ENCODE data around the gene TMEFF1. TPM values are rescaled to one million over a fixed set of nuclear protein-coding genes. Genes with fewer than 3 reads are reported as not detected.

Gene TMEFF1
- total RNA-seq, 1 experiment from 2014 or later = 65.5 TPM

DNA sequence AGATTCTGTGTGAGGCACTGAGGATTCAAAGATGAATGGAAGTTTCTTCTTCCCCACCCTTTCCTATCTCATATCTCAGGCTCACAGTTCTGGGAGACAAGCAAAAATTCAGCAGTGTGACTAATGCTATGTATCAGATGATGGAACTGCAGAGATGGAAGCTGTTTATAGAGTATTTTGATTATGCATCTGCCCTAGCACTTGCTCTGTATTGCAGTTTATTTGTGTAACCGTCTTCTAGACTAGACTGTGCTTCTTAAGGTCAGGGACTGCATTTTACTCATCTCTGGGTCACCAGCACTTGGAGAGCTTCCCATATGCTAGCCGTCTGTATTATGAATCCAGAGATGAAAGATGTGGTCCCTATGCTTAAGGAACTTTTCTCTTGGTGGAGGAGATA, 117.5 kb downstream of the TMEFF1 start:
- no peaks in the 10 kb centered on the region for H3K79me1 ChIP-seq (ENCODE audit: insufficient read depth, low read depth, low read length, poor library complexity, severe bottlenecking)
- H3K4me2 ChIP-seq (ENCODE audit: insufficient read depth, insufficient read length, low read length) = no peak overlapping the region
- Mint-ChIP-seq H3K27ac (peak overlapping the region in 1 of 3 experiments; percentile 13; a peak in 1 of 7 replicates), H3K4me3 (no peak overlapping the region), H3K9me3 (no peaks in the 10 kb centered on the region; a peak in 1 of 5 replicates), H3K27me3 (ENCODE audit: low read depth) (no peaks in the 10 kb centered on the region), H3K36me3 (ENCODE audit: insufficient read depth in 1 of 3, low read depth in 3 of 3) (peaks cover 2 to 16% (median 10%) of the 10 kb centered on the region in 3 experiments; a peak in 6 of 7 replicates), H3K4me1 (peaks cover 8 to 9% of the 10 kb centered on the region in 2 experiments)
- H2BK12ac ChIP-seq (ENCODE audit: insufficient read length, low read depth, low read length) = no peak overlapping the region
- DNase-seq = no peak
- no peak overlapping the region for H3T11ph ChIP-seq (ENCODE audit: low read length)
- H3K4me1 ChIP-seq (ENCODE audit: insufficient read depth, low read length) = 0 out of 2 replicates have a peak, but pooled peaks cover 2% of the 10 kb centered on the region
- no peak overlapping the region for H3K4ac ChIP-seq (ENCODE audit: low read depth, low read length)
- no peaks in the 10 kb centered on the region for H3K27me3 ChIP-seq (ENCODE audit: insufficient read depth, low read length)
- no peak overlapping the region for H3K14ac ChIP-seq (ENCODE audit: insufficient read depth, low read length)
- no peak overlapping the region for H2BK5ac ChIP-seq (ENCODE audit: insufficient read length, low read length)
- no peak overlapping the region for H3K56ac ChIP-seq (ENCODE audit: insufficient read length, low read depth, low read length)
- no peak overlapping the region for H2BK120ac ChIP-seq (ENCODE audit: low read depth, low read length, poor library complexity, severe bottlenecking)
- no CpG with 5 or more reads among the region's 2 CpGs for WGBS (ENCODE audit: extremely low coverage, insufficient read length, low lambda C conversion rate)
- H3K23ac ChIP-seq (ENCODE audit: insufficient read length, low read depth, low read length) = no peak overlapping the region
- H3K18ac ChIP-seq (ENCODE audit: insufficient read length, low read depth, low read length) = no peak overlapping the region
- H4K5ac ChIP-seq (ENCODE audit: insufficient read length, low read depth, low read length) = no peak overlapping the region
- no peak overlapping the region for H2AK5ac ChIP-seq (ENCODE audit: insufficient read length, low read length)
- H4K8ac ChIP-seq (replicated peaks; ENCODE audit: insufficient read length, low read depth, low read length) = no peak overlapping the region
- H2BK15ac ChIP-seq (ENCODE audit: low read depth, low read length) = no peak overlapping the region
- no peaks in the 10 kb centered on the region for H3K79me2 ChIP-seq (ENCODE audit: insufficient read depth, low read length)
- H3K9ac ChIP-seq (ENCODE audit: extremely low read depth, insufficient read length, low read length) = no peak overlapping the region
- H3K23me2 ChIP-seq (ENCODE audit: insufficient read length, low read depth, low read length, poor library complexity, severe bottlenecking) = no peaks in the 10 kb centered on the region
- TF ChIP-seq, protein P1, sequence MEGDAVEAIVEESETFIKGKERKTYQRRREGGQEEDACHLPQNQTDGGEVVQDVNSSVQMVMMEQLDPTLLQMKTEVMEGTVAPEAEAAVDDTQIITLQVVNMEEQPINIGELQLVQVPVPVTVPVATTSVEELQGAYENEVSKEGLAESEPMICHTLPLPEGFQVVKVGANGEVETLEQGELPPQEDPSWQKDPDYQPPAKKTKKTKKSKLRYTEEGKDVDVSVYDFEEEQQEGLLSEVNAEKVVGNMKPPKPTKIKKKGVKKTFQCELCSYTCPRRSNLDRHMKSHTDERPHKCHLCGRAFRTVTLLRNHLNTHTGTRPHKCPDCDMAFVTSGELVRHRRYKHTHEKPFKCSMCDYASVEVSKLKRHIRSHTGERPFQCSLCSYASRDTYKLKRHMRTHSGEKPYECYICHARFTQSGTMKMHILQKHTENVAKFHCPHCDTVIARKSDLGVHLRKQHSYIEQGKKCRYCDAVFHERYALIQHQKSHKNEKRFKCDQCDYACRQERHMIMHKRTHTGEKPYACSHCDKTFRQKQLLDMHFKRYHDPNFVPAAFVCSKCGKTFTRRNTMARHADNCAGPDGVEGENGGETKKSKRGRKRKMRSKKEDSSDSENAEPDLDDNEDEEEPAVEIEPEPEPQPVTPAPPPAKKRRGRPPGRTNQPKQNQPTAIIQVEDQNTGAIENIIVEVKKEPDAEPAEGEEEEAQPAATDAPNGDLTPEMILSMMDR (conservative IDR thresholded peaks at IDR 0.05) = no peak
- no peak overlapping the region for H2AFZ ChIP-seq (ENCODE audit: low read length)
- H4K20me1 ChIP-seq (ENCODE audit: control insufficient read depth, insufficient read depth, insufficient read length) = no peaks in the 10 kb centered on the region
- H3K9me3 ChIP-seq (ENCODE audit: control insufficient read depth, low read depth, low read length) = no peaks in the 10 kb centered on the region
- no peak overlapping the region for H4K91ac ChIP-seq (ENCODE audit: insufficient read length, low read depth, low read length)
- no peak overlapping the region for H2BK20ac ChIP-seq (ENCODE audit: low read depth, low read length, poor library complexity, severe bottlenecking)
- no peak overlapping the region for H3K27ac ChIP-seq (ENCODE audit: insufficient read length, low read depth, low read length)
